HG03135 (cell line): ENCODE data around the gene CDK19.
"Not testable (repeated sequence)": the region's sequence is repeated elsewhere in the genome, so short reads cannot be mapped to it uniquely, and the experiment has no call there.

Source experiments
- ATAC-seq: cut with Tn5 transposase; IDR thresholded peaks from one replicate; pipeline ENCODE4 v1.9.1; 2021; ENCODE audit warnings: mild to moderate bottlenecking, moderate library complexity; ENCODE audit not compliant: unreplicated experiment

CDK19 gene

GRCh38 chr6:110595112-110595511, 220.2 kb downstream of the CDK19 start:
- ATAC-seq: no peak

- no peak for ATAC-seq
Observed at GRCh38 chr6:110593637-110594036, 221.6 kb downstream of the CDK19 start.

- ATAC-seq: no peak
Observed at GRCh38 chr6:110592765-110593164, 222.5 kb downstream of the CDK19 start.

- no peak for ATAC-seq
Observed at GRCh38 chr6:110590821-110591351, 224.4 kb downstream of the CDK19 start.

- ATAC-seq: peak; percentile 86
Observed at GRCh38 chr6:110589865-110590513, 225.3 kb downstream of the CDK19 start.

GRCh38 chr6:110587328-110587727, 227.9 kb downstream of the CDK19 start:
- no peak for ATAC-seq

GRCh38 chr6:110581679-110582078, 233.6 kb downstream of the CDK19 start:
- ATAC-seq: no peak

- not testable (repeated sequence) for ATAC-seq
Observed at GRCh38 chr6:110577596-110578167, 237.6 kb downstream of the CDK19 start.

GRCh38 chr6:110575925-110576463, 239.3 kb downstream of the CDK19 start:
- ATAC-seq: no peak

- no peak for ATAC-seq
Observed at GRCh38 chr6:110574817-110575216, 240.5 kb downstream of the CDK19 start.

- ATAC-seq: no peak
Observed at GRCh38 chr6:110573537-110573936, 241.7 kb downstream of the CDK19 start.

- no peak for ATAC-seq
Observed at GRCh38 chr6:110573136-110573535, 242.1 kb downstream of the CDK19 start.

- no peak for ATAC-seq
Observed at GRCh38 chr6:110567957-110568696, 247.1 kb downstream of the CDK19 start.

GRCh38 chr6:110566346-110567125, 248.7 kb downstream of the CDK19 start:
- no peak for ATAC-seq

- ATAC-seq: no peak
Observed at GRCh38 chr6:110564703-110565421, 250.4 kb downstream of the CDK19 start.

- no peak for ATAC-seq
Observed at GRCh38 chr6:110563711-110564110, 251.6 kb downstream of the CDK19 start.

- ATAC-seq: no peak
Observed at GRCh38 chr6:110562316-110562915, 252.9 kb downstream of the CDK19 start.

GRCh38 chr6:110561696-110562095, 253.6 kb downstream of the CDK19 start:
- ATAC-seq: no peak

- no peak for ATAC-seq
Observed at GRCh38 chr6:110561008-110561396, 254.3 kb downstream of the CDK19 start.
